Effector memory CD4-positive, alpha-beta T cell (primary cell): ENCODE measurements around the gene FARSB.

ENCODE experiments used
- DNase-seq, 3 donors: peaks; one replicate each; pipeline ENCODE4 v3.0.0-alpha.2; 2020
- H3K27ac ChIP-seq: 2 replicates; pipeline ENCODE4 v1.7.0; 2013; ENCODE audit warnings: mild to moderate bottlenecking, low read length, moderate library complexity; ENCODE audit not compliant: insufficient read depth, poor library complexity, severe bottlenecking
- H3K27me3 ChIP-seq: replicated peaks from 2 replicates; pipeline ENCODE4 v1.7.0; 2013; ENCODE audit warnings: mild to moderate bottlenecking, low read length; ENCODE audit not compliant: insufficient read depth, control insufficient read depth, poor library complexity, severe bottlenecking
- H3K36me3 ChIP-seq: 2 replicates; pipeline ENCODE4 v1.7.0; 2013; ENCODE audit warnings: mild to moderate bottlenecking, low read length, moderate library complexity; ENCODE audit not compliant: control insufficient read depth, insufficient read depth
- H3K4me1 ChIP-seq: 2 replicates; pipeline ENCODE4 v1.7.0; 2013; ENCODE audit warnings: low read length, mild to moderate bottlenecking; ENCODE audit not compliant: control insufficient read depth, insufficient read depth, poor library complexity, severe bottlenecking
- H3K4me3 ChIP-seq: 2 replicates; pipeline ENCODE4 v1.7.0; 2013; ENCODE audit warnings: low read length, low read depth, mild to moderate bottlenecking; ENCODE audit not compliant: insufficient read depth, poor library complexity, severe bottlenecking
- H3K9me3 ChIP-seq: 2 replicates; pipeline ENCODE4 v1.7.0; 2013; ENCODE audit warnings: mild to moderate bottlenecking, low read length, moderate library complexity; ENCODE audit not compliant: control insufficient read depth

The FARSB gene

DNA sequence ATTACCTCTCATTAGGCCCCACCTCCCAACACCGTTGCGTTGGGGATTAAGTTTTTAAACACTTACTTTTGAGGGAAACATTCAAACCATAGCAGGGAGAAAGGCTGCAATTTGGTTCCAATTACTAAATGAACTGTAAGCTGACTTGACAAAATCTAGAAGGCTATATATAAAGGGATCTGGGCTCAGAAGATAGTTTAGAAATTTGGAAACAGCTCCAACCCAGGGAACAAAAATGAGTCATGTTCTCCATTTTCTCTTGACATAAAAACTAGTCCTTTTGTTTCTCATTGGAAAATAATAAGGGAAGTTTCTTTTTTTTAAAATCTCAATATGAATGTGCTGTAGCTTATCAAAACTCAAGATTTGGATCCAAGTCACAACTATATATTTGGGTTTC is 33.0 kb upstream of the FARSB start:
- Histone ChIP-seq H3K27me3 (no peaks in the 10 kb centered on the region), H3K27ac (no peak overlapping the region), H3K4me3 (no peak overlapping the region), H3K36me3 (no peaks in the 10 kb centered on the region), H3K9me3 (no peaks in the 10 kb centered on the region), H3K4me1 (no peaks in the 10 kb centered on the region)
- no peak for DNase-seq

DNA sequence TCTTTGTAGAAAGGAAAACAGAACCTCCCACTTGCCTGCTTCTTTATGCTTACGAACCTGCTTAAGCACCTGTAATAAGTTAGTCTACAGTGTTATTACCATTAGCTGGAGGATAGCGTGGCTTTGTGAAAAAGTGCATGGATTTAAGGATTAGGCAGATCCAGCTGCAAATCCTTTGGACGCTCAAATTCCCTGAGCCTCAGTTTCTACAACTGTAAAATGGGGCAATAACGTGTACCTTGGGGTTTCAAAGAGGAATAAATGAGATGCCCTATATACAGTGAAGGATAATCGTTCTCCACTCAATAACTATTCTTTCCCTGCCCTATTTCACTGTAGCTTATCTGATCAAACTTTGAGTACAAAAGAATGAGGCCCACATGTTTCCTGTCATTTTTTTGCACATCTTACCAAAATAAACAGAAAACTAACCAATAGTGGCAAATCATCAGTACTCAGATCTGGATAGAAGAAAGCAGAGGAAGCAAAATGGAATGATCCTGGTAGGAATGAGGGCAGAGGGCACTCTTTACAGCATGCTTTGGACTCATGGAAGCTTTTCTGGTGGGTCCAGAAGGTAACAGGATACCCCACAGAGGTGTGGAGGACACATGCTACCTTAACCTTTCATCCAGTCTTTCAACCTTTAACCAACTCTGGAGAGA is 30.3 kb upstream of the FARSB start:
- Histone ChIP-seq H3K9me3 (no peaks in the 10 kb centered on the region), H3K27ac (no peak overlapping the region), H3K4me1 (no peaks in the 10 kb centered on the region), H3K27me3 (peaks cover 3% of the 10 kb centered on the region), H3K4me3 (no peak overlapping the region), H3K36me3 (no peaks in the 10 kb centered on the region)
- no peak for DNase-seq

DNA sequence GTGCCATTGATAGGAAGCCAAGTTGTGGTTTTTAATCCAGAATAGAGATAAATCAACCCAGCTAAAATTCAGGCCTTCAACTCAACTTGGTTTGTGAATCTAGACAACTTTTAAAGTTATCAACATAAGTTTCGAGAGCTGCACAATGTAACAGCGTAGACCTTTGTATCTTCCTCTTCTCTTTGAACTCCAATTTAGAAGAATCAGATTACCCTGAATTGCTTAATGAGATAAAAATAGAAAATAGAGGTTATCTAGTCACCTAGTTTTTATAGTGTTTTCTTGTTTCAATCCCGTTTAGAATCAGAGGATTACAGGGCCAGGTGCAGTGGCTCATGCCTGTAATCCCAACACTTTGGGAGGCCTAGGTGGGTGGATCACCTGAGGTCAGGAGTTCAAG is 27.9 kb upstream of the FARSB start:
- no peak overlapping the region for H3K27ac ChIP-seq
- no peak for DNase-seq
- H3K27me3 ChIP-seq: peaks cover 3% of the 10 kb centered on the region
- no peak overlapping the region for H3K4me3 ChIP-seq
- H3K36me3 ChIP-seq: no peaks in the 10 kb centered on the region
- H3K9me3 ChIP-seq: no peaks in the 10 kb centered on the region
- H3K4me1 ChIP-seq: no peaks in the 10 kb centered on the region

DNA sequence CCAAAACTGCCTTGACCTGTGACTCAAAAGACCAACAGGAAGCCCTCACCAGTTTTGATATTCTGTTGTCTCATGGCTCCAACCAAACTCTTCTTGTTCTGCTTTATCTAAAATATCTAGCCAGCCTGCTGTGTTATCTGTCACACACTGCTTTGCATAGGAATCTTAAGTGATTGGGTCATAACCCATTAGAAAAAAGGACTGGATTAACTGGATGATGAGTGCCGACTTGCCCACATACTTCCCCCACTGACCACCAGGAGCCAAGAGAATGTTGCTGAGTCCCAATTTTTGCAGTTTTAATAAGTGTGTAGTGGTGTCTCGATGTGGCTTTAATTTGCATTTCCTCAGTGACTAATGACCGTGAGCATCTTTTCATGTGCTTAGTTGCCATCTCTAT is 22.1 kb upstream of the FARSB start:
- Histone ChIP-seq H3K36me3 (no peaks in the 10 kb centered on the region), H3K4me3 (no peak overlapping the region), H3K27me3 (peaks cover 3% of the 10 kb centered on the region), H3K27ac (no peak overlapping the region), H3K9me3 (no peaks in the 10 kb centered on the region), H3K4me1 (no peaks in the 10 kb centered on the region)
- no peak for DNase-seq

DNA sequence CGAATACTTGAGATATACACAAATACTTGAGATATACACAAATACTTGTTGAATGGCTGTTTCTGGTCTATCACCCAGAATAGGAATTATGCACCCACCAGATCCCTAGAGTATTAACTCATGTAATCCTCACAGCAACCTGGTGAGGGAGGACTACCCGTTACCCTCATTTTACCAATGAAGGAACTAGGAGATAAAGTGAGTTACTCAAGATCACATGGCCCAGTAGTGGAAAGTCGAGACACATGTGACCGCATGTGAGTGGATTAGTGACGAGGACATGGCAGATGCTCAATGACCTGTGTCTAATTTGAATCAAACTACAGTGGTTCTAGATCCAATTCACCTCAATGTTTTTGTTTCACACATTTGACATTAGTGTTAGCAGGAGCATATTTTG is 18.0 kb upstream of the FARSB start:
- H3K9me3 ChIP-seq: no peaks in the 10 kb centered on the region
- peaks cover 2% of the 10 kb centered on the region for H3K4me1 ChIP-seq
- DNase-seq: no peak
- no peak overlapping the region for H3K27ac ChIP-seq
- no peaks in the 10 kb centered on the region for H3K36me3 ChIP-seq
- no peaks in the 10 kb centered on the region for H3K27me3 ChIP-seq
- H3K4me3 ChIP-seq: no peak overlapping the region

DNA sequence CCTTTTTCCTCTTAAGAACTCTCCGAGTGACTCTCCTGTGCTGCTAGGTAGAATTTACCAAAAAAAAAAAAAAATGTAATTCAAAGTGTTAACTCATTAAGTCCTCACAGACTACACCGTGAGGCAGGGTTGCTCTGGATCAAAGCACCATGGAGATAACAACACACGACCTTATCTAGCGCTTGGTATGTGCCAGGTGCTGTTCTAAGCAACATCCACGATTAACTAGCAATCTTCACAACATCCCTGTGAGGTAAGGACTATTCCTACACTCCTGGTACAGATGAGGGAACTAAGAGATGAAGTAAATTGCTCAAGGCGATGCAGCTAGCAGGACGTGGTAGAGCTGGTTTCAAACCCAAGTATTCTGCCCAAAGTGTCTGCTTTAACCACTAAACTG is 17.4 kb upstream of the FARSB start:
- H3K4me1 ChIP-seq: peaks cover 2% of the 10 kb centered on the region
- H3K4me3 ChIP-seq: no peak overlapping the region
- no peak overlapping the region for H3K27ac ChIP-seq
- no peaks in the 10 kb centered on the region for H3K27me3 ChIP-seq
- no peaks in the 10 kb centered on the region for H3K9me3 ChIP-seq
- DNase-seq: no peak
- H3K36me3 ChIP-seq: no peaks in the 10 kb centered on the region

DNA sequence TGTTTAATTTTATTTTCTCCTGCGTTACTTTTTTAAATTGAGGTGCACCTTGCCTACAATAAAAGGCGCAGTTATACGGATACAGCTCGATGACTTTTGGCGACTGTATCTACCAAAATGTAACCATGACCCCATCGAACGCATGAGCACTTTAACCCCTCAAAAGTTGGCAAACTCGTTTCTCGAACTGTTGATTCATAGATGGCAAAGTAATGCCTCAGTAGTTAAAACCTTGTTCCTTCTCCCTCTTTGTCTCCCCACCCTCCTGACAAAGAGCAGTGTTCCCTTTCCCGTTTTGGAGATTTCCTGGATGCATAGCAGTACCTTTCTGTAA is 16.1 kb upstream of the FARSB start:
- no peaks in the 10 kb centered on the region for H3K9me3 ChIP-seq
- no peaks in the 10 kb centered on the region for H3K27me3 ChIP-seq
- no peak overlapping the region for H3K4me3 ChIP-seq
- DNase-seq: no peak
- no peak overlapping the region for H3K27ac ChIP-seq
- H3K36me3 ChIP-seq: no peaks in the 10 kb centered on the region
- peaks cover 2% of the 10 kb centered on the region for H3K4me1 ChIP-seq

DNA sequence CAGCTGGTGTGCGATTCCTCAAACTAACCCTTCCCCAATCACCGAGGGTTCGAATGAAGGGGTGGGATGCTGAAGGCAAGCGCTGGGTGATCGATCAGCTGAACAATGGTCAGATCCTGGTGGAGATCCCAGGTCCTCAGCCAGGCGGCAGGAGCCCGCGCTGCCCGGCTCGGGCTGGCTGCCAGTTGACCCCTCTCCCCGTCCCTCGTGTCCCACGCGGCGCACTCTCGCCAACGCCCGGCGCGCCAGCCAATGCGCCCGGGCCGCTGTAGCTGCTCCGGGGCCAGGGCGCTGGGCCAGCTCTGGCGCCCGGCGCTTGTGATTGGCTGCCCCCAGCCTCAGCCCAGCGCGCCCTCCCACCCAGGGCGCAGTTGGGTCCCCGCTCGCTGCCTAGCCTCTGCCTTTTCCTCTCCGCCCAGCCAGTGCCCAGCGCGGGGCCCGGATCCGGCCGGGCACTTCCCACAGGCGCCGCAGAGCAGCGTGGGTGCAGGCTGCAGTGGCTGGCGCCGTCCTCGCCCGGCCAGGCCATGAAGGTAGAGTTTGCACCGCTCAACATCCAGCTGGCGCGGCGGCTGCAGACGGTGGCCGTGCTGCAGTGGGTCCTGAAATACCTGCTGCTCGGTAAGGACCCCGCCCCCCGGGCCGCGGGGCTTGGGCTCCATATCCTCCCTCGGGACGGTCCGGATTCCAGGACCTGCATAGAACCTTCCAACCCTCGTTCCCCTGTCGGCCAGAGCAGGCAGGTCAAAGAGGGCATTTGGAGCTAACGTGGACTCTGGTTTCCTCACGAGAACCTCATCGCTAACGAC is 15.6 kb upstream of the FARSB start, which contains the start of gene MOGAT1:
Gene MOGAT1, plus strand, starts transcription at position 400 of the 809 bp plus-strand sequence. Its CDS starts 128 bp downstream, at position 528.
- peaks cover 2% of the 10 kb centered on the region for H3K4me1 ChIP-seq
- no peak within 1 kb of the TSS for H3K4me3 ChIP-seq

DNA sequence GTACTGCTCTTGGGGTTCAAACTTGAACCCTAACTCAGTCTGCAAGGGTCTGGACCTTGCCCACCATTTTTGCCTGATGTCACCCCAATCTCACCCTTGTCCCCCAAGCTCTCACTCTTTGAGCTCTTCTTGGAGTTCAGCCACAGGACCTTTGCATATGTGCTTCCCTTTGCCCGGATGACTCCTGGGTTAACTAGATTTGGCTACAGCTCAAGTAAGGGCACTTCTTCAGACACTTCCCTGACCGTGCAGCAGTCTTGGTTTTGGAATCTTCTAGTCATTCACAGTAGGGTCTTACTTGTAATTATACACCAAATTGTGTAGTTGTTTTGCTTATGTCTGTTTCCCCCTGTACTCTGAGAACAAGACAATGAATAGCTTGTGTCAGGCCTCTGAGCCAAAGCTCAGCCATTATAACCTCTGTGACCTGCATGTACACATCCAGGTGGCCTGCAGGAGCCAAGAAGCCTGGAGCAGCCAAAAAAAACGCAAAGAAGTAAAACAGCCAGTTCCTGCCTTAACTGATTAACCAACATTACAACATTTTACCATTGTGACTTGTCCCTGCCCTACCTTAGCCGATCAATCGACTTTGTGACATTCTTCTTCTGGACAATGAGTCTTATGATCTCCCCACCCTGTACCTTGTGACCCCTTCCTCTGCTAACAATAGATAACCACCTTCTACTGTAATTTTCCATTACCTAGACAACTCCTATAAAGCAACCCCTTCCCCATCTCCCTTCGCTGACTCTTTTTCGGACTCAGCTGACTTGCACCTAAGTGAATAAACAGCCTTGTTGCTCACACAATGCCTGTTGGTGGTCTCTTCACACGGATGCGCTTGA is 14.5 kb upstream of the FARSB start:
- H3K4me3 ChIP-seq: no peak overlapping the region
- H3K4me1 ChIP-seq: peaks cover 2% of the 10 kb centered on the region
- no peaks in the 10 kb centered on the region for H3K9me3 ChIP-seq
- H3K36me3 ChIP-seq: no peaks in the 10 kb centered on the region
- no peaks in the 10 kb centered on the region for H3K27me3 ChIP-seq
- DNase-seq: no peak
- H3K27ac ChIP-seq: no peak overlapping the region

More for the DNA sequence above, 15.6 kb upstream of the FARSB start, which contains the start of gene MOGAT1:
- DNase-seq: no peak
- Histone ChIP-seq H3K9me3 (no peaks in the 10 kb centered on the region), H3K27ac (no peak within 1 kb of the TSS), H3K36me3 (no peaks in the 10 kb centered on the region), H3K27me3 (no peaks in the 10 kb centered on the region)

DNA sequence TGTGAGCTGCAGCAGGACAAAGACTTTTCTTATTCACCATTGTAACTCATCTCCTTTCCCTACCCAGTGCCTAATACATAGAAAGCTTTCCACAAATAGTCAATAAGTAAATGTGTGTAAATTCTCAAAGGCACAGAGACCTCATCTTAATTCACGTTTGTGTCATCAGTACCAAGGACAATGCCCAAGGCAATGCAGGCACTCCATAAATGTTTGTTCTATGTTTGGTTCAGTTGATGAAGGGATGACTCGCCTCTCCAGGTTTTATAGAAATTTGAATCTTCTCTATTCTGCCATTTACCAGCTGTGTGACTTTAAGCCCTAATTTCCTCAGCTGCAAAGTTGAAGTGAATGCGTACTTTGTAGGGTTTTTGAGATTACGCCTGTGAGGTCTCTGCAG is 13.5 kb upstream of the FARSB start:
- H3K9me3 ChIP-seq: no peaks in the 10 kb centered on the region
- no peak overlapping the region for H3K27ac ChIP-seq
- DNase-seq: no peak
- H3K36me3 ChIP-seq: no peaks in the 10 kb centered on the region
- no peak overlapping the region for H3K4me3 ChIP-seq
- no peaks in the 10 kb centered on the region for H3K27me3 ChIP-seq
- H3K4me1 ChIP-seq: peaks cover 2% of the 10 kb centered on the region
